Upper lobe of right lung (tissue), 1 donor: ENCODE results near the gene MACF1. TPM values are rescaled to one million over a fixed set of nuclear protein-coding genes. Genes with fewer than 3 reads are reported as not detected.

Source experiments
- ATAC-seq: fragments of 200-7000 bp; cut with Tn5 transposase; one replicate; pipeline ENCODE4 v1.9.1; 2020; ENCODE audit warnings: mild to moderate bottlenecking, moderate library complexity
- DNase-seq: peaks from one replicate; pipeline ENCODE4 v3.0.0-alpha.2; 2020
- H3K27ac ChIP-seq: fragments of 200-600 bp; one replicate; pipeline ENCODE4 v1.8.0; 2022
- H3K27me3 ChIP-seq: fragments of 200-600 bp; one replicate; pipeline ENCODE4 v1.8.0; 2022; ENCODE audit warnings: mild to moderate bottlenecking
- H3K36me3 ChIP-seq: fragments of 200-600 bp; one replicate; pipeline ENCODE4 v1.8.0; 2022
- H3K4me1 ChIP-seq: fragments of 200-600 bp; one replicate; pipeline ENCODE4 v1.8.0; 2022
- H3K4me3 ChIP-seq: fragments of 200-600 bp; one replicate; pipeline ENCODE4 v1.8.0; 2022; ENCODE audit warnings: mild to moderate bottlenecking
- H3K9me3 ChIP-seq: fragments of 200-600 bp; one replicate; pipeline ENCODE4 v1.8.0; 2022
- intact Hi-C: fragments of 100-400 bp; cut with DNase I; formaldehyde crosslinking; loops from one replicate; pipeline ENCODE4 v1.11.0; 2022
- total RNA-seq: library from RNA; stranded (reverse); fragmentation: NEBNext Ultra II Directional; extraction: Animal tissue kit (Norgen Biotek cat#: 25700); gene quantifications from one replicate; pipeline ENCODE4 v1.2.1, GENCODE V29; 2021
- TF ChIP-seq, protein P1 (sequence below): fragments of 200-600 bp; IDR thresholded peaks from one replicate; pipeline ENCODE4 v1.8.0; 2022; ENCODE audit warnings: antibody characterized with exemption
- donor health status: DM: no; HTN: yes; CAD: no; lungs with severe emphysema.

MACF1 gene
- total RNA-seq, 1 donor from 2014 or later, result 814 TPM

DNA sequence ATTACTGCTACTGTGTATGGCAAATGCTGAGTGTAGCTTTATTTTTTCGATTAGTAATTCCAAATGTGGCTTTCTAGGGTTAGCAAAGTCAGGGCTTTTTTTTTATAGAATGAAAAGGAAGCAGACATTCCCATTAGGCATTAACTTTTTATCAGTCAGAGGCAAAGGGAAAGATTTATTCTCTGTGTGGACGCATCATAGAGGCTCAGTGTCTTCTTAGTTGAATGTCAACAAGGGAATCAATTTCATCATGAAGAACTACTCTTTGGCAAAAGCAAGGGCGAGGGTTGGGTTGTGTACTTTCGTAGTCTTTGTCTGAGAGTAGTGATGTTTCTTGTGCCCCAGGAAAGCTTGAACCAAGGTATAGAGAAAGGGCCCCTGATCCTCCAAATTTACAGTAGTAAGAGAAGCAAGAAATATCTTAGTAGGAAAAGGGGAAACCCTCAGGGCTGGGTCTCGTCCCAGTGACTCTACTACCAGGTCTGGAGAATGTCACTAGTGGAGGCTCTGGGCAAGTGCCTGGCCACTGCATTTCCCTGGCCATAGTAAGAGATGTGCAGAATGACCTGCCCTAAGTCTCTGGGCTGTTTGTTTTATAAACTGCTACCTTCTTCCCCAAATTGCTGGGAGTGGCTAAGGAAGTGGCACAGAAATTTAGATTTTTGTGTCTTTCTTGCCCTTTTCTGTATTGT lies 30.0 kb upstream of the MACF1 start:
- Histone ChIP-seq H3K36me3 (no peaks in the 10 kb centered on the region), H3K4me3 (no peak overlapping the region), H3K27me3 (no peaks in the 10 kb centered on the region), H3K27ac (peak overlapping the region; percentile 68), H3K9me3 (no peaks in the 10 kb centered on the region), H3K4me1 (peaks cover 68% of the 10 kb centered on the region)
- intact Hi-C loops, result no loop called here
- TF ChIP-seq, protein P1, sequence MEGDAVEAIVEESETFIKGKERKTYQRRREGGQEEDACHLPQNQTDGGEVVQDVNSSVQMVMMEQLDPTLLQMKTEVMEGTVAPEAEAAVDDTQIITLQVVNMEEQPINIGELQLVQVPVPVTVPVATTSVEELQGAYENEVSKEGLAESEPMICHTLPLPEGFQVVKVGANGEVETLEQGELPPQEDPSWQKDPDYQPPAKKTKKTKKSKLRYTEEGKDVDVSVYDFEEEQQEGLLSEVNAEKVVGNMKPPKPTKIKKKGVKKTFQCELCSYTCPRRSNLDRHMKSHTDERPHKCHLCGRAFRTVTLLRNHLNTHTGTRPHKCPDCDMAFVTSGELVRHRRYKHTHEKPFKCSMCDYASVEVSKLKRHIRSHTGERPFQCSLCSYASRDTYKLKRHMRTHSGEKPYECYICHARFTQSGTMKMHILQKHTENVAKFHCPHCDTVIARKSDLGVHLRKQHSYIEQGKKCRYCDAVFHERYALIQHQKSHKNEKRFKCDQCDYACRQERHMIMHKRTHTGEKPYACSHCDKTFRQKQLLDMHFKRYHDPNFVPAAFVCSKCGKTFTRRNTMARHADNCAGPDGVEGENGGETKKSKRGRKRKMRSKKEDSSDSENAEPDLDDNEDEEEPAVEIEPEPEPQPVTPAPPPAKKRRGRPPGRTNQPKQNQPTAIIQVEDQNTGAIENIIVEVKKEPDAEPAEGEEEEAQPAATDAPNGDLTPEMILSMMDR, result no peak
- DNase-seq (no peak), ATAC-seq (no peak)

DNA sequence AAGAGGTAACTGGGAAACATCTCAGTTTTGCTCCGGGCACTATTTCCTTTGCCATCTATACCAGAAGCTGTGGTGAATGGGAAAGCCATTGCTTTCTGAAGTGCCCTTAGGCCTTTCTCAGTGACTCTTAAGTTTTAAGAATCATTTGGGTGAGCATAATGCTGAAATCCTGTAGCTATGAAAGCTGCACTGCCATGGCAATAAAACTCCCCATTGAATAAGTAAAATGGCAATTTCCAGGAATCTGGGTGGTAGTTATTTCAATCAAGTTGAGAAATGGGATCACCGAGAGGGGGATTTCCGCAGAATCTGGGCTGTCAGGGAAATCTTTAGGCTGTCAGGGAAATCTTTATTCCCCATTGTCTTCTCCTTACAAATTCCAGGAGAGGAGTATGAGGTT lies 26.8 kb upstream of the MACF1 start:
- H3K27me3 ChIP-seq, result no peaks in the 10 kb centered on the region
- H3K9me3 ChIP-seq, result no peaks in the 10 kb centered on the region
- ATAC-seq, result peak; percentile 18
- H3K36me3 ChIP-seq, result no peaks in the 10 kb centered on the region
- no peak overlapping the region for H3K4me3 ChIP-seq
- DNase-seq, result no peak
- TF ChIP-seq, protein P1, result no peak
- intact Hi-C loops, result no loop called here
- peaks cover 56% of the 10 kb centered on the region for H3K4me1 ChIP-seq
- H3K27ac ChIP-seq, result peak overlapping the region; percentile 60

DNA sequence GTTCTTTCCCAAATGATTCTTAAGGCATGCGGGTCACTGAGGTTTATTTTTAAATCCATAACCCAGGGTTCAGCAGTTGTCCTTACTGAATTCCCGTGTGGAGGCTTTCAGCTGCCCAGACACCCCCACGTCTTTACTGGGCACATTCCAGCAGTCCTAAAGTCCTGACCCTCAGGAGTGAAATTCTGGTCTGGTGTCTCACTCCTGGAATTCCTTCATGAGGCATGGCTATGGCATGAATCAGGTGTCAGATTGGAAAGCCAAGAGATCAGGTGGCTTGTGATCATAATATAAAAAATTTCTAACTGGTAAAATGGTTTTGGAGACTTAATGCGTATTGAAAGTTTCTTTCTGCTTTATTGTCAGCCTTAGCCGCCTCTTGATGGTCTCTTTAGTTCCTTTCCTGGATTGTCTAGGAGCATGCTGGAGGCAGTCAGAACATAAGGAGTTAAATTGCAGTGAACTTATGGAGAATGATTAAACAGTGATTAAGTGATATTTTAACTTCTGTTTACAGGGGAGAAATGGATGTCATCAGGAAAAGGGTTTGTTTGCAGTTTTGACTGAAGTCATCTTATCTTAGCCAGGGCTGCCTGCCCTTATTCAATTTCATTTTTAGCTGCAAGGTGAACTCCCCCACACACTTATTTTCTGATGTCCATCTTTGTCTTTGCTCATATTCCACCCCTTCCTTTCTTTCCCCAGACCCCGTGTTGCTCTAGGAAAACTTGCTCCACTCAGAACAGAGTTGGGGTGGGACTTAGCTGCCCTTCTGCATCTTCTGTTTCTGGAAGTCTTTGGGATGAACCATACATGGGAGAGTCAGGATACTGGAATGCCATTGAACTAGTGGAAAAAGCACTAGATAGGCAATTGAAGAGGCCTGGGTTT lies 25.7 kb upstream of the MACF1 start:
- Histone ChIP-seq H3K36me3 (no peaks in the 10 kb centered on the region), H3K27ac (peak overlapping the region; percentile 60), H3K27me3 (no peaks in the 10 kb centered on the region), H3K9me3 (no peaks in the 10 kb centered on the region), H3K4me3 (no peak overlapping the region), H3K4me1 (peaks cover 58% of the 10 kb centered on the region)
- intact Hi-C loops, result no loop called here
- DNase-seq (no peak), ATAC-seq (peak; percentile 79)
- TF ChIP-seq, protein P1, result no peak

DNA sequence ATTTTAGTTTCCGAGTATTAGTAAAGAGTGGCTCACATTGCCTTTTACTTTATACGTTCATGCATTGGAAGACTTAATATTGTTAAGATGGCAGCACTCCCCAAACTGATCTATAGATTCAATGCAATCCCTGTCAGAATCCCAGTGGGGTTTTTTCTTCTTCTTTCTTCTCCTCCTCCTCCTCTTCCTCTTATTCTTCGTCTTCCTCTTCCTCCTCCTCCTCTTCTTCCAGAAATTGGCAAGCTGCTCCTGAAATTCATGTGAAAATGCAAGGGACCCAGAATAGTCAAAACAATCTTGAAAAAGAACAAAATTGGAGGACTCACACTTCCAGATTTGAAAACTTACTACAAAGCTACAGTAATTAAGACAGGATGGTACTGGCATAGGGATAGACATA lies 23.2 kb upstream of the MACF1 start:
- Histone ChIP-seq H3K27me3 (no peaks in the 10 kb centered on the region), H3K9me3 (no peaks in the 10 kb centered on the region), H3K27ac (no peak overlapping the region), H3K36me3 (no peaks in the 10 kb centered on the region), H3K4me1 (peaks cover 58% of the 10 kb centered on the region), H3K4me3 (no peak overlapping the region)
- TF ChIP-seq, protein P1, result no peak
- ATAC-seq (no peak), DNase-seq (no peak)
- intact Hi-C loops, result loop anchor here (10.0 kb wide), 1 partner anchor 77 kb away; no protein-coding TSS in a partner anchor

DNA sequence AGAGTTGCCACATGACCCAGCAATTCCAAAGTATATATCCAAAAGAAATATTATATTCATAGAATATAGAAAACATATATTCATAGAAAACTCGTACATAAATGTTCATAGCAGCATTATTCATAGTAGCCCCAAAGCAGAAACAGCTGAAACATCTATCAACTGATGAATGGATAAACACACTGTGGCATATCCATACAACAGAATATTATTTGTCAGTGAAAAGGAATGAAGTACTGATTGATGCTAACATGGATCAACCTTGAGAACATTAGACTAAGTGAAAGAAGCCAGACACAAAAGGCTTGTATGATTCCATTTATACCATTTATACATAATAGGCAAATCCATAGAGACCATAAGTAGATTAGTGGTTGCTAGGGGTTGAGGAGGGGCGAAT lies 21.7 kb upstream of the MACF1 start:
- Histone ChIP-seq H3K4me3 (no peak overlapping the region), H3K27me3 (no peaks in the 10 kb centered on the region), H3K27ac (no peak overlapping the region), H3K9me3 (no peaks in the 10 kb centered on the region), H3K4me1 (peaks cover 61% of the 10 kb centered on the region), H3K36me3 (no peaks in the 10 kb centered on the region)
- TF ChIP-seq, protein P1, result no peak
- DNase-seq (no peak), ATAC-seq (no peak)
- intact Hi-C loops, result loop anchor here (10.0 kb wide), 1 partner anchor 78 kb away; no protein-coding TSS in a partner anchor
